Central memory CD8-positive, alpha-beta T cell (primary cell): Measurements from ENCODE around the gene BABAM2.

Source experiments
- ATAC-seq: fragments of 150-1000 bp; cut with Tn5 transposase; replicated peaks from 2 replicates; pipeline ENCODE4 v1.10.0; 2022; ENCODE audit warnings: mild to moderate bottlenecking, moderate FRiP score, moderate number of reproducible peaks; ENCODE audit not compliant: poor library complexity, severe bottlenecking; ENCODE audit errors: extremely low read depth
- DNase-seq, 2 donors: peaks; one replicate each; pipeline ENCODE4 v3.0.0; 2021; ENCODE audit warnings: low spot score in 2 of 2
- H3K27ac Mint-ChIP-seq: one replicate; pipeline ENCODE4 v1.8.0; 2022; ENCODE audit warnings: low read depth, mild to moderate bottlenecking, moderate library complexity, mixed read lengths
- H3K27me3 Mint-ChIP-seq: one replicate; pipeline ENCODE4 v1.8.0; 2022; ENCODE audit warnings: mixed read lengths
- H3K36me3 Mint-ChIP-seq: one replicate; pipeline ENCODE4 v1.8.0; 2022; ENCODE audit warnings: mild to moderate bottlenecking, moderate library complexity, mixed read lengths; ENCODE audit not compliant: insufficient read depth
- H3K4me1 Mint-ChIP-seq: one replicate; pipeline ENCODE4 v1.8.0; 2022; ENCODE audit warnings: mixed read lengths
- H3K4me3 Mint-ChIP-seq: one replicate; pipeline ENCODE4 v1.8.0; 2022; ENCODE audit warnings: mild to moderate bottlenecking, moderate library complexity, mixed read lengths
- H3K9me3 Mint-ChIP-seq: one replicate; pipeline ENCODE4 v1.8.0; 2022; ENCODE audit warnings: mixed read lengths

The BABAM2 gene

GRCh38 chr2:28318462-28319117, 428.1 kb downstream of the BABAM2 start:
- DNase-seq (no peak), ATAC-seq (no peak)
- no peaks in the 10 kb centered on the region for H3K27me3 Mint-ChIP-seq
- H3K4me1 Mint-ChIP-seq, result no peaks in the 10 kb centered on the region
- no peaks in the 10 kb centered on the region for H3K9me3 Mint-ChIP-seq
- H3K36me3 Mint-ChIP-seq, result no peaks in the 10 kb centered on the region
- H3K27ac Mint-ChIP-seq, result no peak overlapping the region
- no peak overlapping the region for H3K4me3 Mint-ChIP-seq

DNA sequence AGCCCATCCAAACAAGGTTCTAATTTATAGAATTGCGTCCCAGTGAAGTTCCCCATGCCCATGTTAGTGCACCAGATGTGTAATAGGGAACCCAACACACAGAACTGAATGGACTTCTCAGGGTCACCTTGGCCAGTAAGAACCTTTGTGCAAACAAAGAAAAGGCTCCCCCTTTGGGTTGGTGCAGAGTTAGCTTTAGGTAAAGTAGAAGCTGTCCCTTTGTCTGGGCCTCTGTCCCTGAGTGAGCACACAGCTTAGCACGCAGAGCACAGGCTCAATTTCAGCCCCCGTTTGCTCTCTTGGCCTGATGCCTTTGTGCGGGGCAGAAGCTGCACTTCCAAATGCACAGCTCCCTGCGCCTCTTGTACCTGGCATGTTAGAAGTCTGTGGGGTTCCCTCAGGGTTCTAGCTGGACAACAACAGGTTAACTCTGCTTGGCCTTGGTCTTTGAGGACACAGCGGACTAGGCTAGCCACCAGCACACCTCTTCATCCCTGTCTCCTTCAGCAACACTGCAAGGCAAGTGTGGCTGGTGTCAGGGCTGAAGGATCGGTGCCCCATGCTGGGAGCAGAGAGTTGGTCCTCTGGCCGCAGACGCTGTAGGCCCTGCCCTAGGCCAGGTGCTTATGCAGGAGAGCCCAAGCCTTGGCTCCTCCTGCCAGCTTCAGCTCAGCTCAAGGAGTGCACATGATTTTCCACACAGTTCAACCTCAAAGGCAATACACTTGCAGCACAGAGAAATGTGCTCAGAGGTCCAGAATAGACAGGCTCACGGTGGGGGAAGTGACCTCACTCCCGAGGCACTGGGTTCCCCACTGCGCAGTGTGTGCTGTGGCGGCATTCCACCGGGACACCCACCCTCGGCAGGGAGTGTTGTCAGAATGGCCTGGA, 428.8 kb downstream of the BABAM2 start:
- H3K36me3 Mint-ChIP-seq, result no peaks in the 10 kb centered on the region
- H3K4me1 Mint-ChIP-seq, result no peaks in the 10 kb centered on the region
- H3K9me3 Mint-ChIP-seq, result no peaks in the 10 kb centered on the region
- ATAC-seq, result no peak
- no peak overlapping the region for H3K27ac Mint-ChIP-seq
- no peaks in the 10 kb centered on the region for H3K27me3 Mint-ChIP-seq
- H3K4me3 Mint-ChIP-seq, result no peak overlapping the region
- DNase-seq, result no peak

DNA sequence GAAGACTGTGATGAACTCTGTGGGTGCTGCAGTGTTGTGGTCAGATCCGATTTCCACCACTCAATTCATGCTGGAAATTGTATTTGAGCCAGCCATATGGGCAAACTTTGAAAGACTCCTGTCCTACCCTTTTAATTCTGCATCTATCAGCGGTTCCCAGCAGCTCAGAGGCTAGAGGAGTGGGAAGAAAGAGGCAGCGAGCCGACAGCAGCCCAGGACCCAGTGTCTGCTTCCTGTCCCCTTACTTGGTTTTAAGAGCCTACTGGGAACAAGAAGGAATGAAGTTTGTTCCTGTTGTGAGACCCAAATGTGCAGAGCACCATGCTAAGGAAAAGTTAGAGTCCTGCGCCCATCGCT, 429.5 kb downstream of the BABAM2 start:
- H3K4me1 Mint-ChIP-seq, result peaks cover under 1% of the 10 kb centered on the region
- ATAC-seq, result no peak
- no peak overlapping the region for H3K27ac Mint-ChIP-seq

GRCh38 chr2:28320371-28320770, 429.8 kb downstream of the BABAM2 start:
- no peak for DNase-seq
- Mint-ChIP-seq H3K9me3 (no peaks in the 10 kb centered on the region), H3K4me1 (peaks cover 4% of the 10 kb centered on the region), H3K27ac (no peak overlapping the region), H3K27me3 (no peaks in the 10 kb centered on the region), H3K4me3 (no peak overlapping the region), H3K36me3 (no peaks in the 10 kb centered on the region)
- no peak for ATAC-seq

More for the DNA sequence above, 429.5 kb downstream of the BABAM2 start:
- H3K4me3 Mint-ChIP-seq, result no peak overlapping the region
- H3K9me3 Mint-ChIP-seq, result no peaks in the 10 kb centered on the region
- H3K27me3 Mint-ChIP-seq, result no peaks in the 10 kb centered on the region
- no peak for DNase-seq
- H3K36me3 Mint-ChIP-seq, result no peaks in the 10 kb centered on the region

DNA sequence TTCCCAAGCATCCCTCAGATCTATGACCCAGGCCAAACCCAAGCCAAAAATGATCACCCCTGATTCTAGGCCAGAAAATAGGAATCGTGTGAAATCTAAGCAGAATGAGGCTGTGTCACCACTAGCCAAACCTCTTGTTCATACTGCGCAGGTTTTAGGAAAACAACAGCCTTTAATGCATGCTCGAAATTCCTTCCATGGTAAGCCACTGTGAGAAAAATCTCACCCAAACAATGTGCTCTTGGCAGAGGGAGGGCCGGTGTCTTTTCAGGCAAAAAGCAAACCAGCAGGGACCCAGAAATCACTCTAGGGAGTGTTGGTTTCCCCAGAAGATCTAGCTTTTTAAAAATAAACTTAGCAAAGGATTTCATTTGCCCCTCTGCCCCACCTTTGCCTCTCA, 430.9 kb downstream of the BABAM2 start:
- Mint-ChIP-seq H3K9me3 (no peaks in the 10 kb centered on the region), H3K36me3 (no peaks in the 10 kb centered on the region), H3K4me3 (no peak overlapping the region), H3K27me3 (no peaks in the 10 kb centered on the region), H3K4me1 (peaks cover 6% of the 10 kb centered on the region), H3K27ac (no peak overlapping the region)
- no peak for ATAC-seq
- DNase-seq, result no peak

GRCh38 chr2:28322051-28322450, 431.5 kb downstream of the BABAM2 start:
- Mint-ChIP-seq H3K4me1 (peaks cover 6% of the 10 kb centered on the region), H3K9me3 (no peaks in the 10 kb centered on the region), H3K27ac (no peak overlapping the region), H3K36me3 (no peaks in the 10 kb centered on the region), H3K27me3 (no peaks in the 10 kb centered on the region), H3K4me3 (no peak overlapping the region)
- ATAC-seq (no peak), DNase-seq (no peak)

DNA sequence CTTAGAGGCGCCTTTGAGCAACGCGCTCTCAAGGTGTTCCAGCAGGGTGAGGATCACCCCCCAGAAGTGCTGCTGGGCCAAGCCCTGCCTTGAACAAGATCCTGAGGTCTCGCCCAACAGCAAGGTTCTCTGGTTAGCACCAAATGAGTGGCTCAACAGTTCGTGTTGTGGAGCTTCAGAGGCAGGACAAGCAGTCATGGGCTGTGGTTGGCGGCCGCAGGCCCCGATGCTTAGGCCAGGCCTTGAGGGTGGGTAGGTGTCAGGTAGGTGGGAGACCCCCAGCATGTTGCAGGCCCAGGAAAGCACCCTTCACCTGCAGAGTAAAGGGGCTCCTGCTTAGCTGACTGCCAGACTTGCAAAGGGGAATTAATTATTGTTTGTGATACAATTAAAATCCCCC, 431.9 kb downstream of the BABAM2 start:
- Mint-ChIP-seq H3K9me3 (no peaks in the 10 kb centered on the region), H3K4me3 (no peak overlapping the region), H3K4me1 (peaks cover 6% of the 10 kb centered on the region), H3K27me3 (no peaks in the 10 kb centered on the region), H3K36me3 (no peaks in the 10 kb centered on the region), H3K27ac (no peak overlapping the region)
- ATAC-seq, result no peak
- no peak for DNase-seq

DNA sequence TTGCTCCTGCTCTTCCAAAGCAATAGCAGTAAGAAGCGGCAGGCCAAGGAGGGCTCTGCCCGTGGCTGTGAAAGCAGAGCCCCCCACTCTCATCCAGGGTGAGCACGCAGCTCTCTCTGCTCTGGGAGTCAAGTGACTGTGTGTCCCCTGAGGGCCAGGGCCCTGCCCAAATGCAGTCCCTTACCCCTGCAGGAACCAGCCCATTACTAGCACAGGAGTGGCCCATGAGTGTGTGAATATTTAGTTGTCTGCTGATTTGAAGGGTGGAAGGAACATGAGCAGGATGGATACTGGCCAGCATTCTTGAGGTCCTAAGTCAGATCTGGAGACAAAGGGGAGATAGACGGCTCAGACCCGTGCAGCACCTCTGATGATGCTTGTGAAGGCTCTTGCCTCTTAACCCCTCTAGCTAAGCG, 432.5 kb downstream of the BABAM2 start:
- no peak for ATAC-seq
- Mint-ChIP-seq H3K36me3 (no peaks in the 10 kb centered on the region), H3K9me3 (no peaks in the 10 kb centered on the region), H3K4me3 (no peak overlapping the region), H3K4me1 (peaks cover 6% of the 10 kb centered on the region), H3K27me3 (no peaks in the 10 kb centered on the region), H3K27ac (no peak overlapping the region)
- DNase-seq, result no peak

DNA sequence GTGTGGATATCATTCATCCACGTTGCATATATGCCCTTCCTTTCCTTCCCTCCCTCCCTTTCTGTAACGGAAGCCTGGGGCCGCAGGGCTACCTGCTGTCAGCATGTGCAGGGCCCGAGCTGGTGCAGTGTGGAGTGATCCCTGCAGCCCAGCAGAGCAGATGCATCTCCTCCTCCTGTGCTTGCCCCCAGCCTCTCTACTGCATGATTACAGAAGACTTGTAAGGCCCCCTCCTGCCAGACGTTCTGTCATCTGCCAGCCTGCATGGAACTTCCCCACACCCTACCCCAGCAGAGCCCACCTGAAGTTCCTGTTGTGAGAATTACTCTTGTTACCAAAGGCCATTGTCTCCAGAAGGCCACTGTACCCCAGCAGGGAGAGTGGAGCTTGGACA, 434.6 kb downstream of the BABAM2 start:
- Mint-ChIP-seq H3K9me3 (no peaks in the 10 kb centered on the region), H3K4me1 (peaks cover 12% of the 10 kb centered on the region), H3K4me3 (no peak overlapping the region), H3K27me3 (no peaks in the 10 kb centered on the region), H3K36me3 (no peaks in the 10 kb centered on the region), H3K27ac (no peak overlapping the region)
- DNase-seq (no peak), ATAC-seq (no peak)

- DNase-seq, result no peak
Measured at GRCh38 chr2:28325567-28326468, 435.3 kb downstream of the BABAM2 start.

GRCh38 chr2:28326469-28326805, 435.9 kb downstream of the BABAM2 start:
- DNase-seq (no peak), ATAC-seq (no peak)
- Mint-ChIP-seq H3K9me3 (no peaks in the 10 kb centered on the region), H3K4me3 (no peak overlapping the region), H3K36me3 (no peaks in the 10 kb centered on the region), H3K27me3 (no peaks in the 10 kb centered on the region), H3K4me1 (peaks cover 12% of the 10 kb centered on the region), H3K27ac (no peak overlapping the region)

More at GRCh38 chr2:28325567-28326468, 435.3 kb downstream of the BABAM2 start:
- H3K27me3 Mint-ChIP-seq, result no peaks in the 10 kb centered on the region
- H3K9me3 Mint-ChIP-seq, result no peaks in the 10 kb centered on the region
- no peak overlapping the region for H3K27ac Mint-ChIP-seq
- H3K4me1 Mint-ChIP-seq, result peaks cover 12% of the 10 kb centered on the region
- ATAC-seq, result no peak
- H3K4me3 Mint-ChIP-seq, result no peak overlapping the region
- no peaks in the 10 kb centered on the region for H3K36me3 Mint-ChIP-seq

GRCh38 chr2:28326881-28327505, 436.5 kb downstream of the BABAM2 start:
- Mint-ChIP-seq H3K27me3 (no peaks in the 10 kb centered on the region), H3K9me3 (no peaks in the 10 kb centered on the region), H3K27ac (no peak overlapping the region), H3K4me3 (no peak overlapping the region), H3K36me3 (no peaks in the 10 kb centered on the region), H3K4me1 (peaks cover 12% of the 10 kb centered on the region)
- ATAC-seq, result no peak
- no peak for DNase-seq
